HG02943 (cell line): ENCODE data around the gene CNP.
"Not testable (repeated sequence)": the region's sequence is repeated elsewhere in the genome, so short reads cannot be mapped to it uniquely, and the experiment has no call there.

Experiments
- ATAC-seq: cut with Tn5 transposase; IDR thresholded peaks from one replicate; pipeline ENCODE4 v1.9.1; 2021; ENCODE audit warnings: mild to moderate bottlenecking, low read depth, moderate library complexity; ENCODE audit not compliant: unreplicated experiment

CNP gene

GRCh38 chr17:41966463-41967140 is at the start of gene CNP:
Gene CNP (plus strand): TSS chr17:41966795. CDS start chr17:41966885, 90 bp downstream.
- ATAC-seq: peak; percentile 68

GRCh38 chr17:41917192-41917591 is 49.4 kb upstream of the CNP start:
- ATAC-seq: no peak

GRCh38 chr17:41917679-41918313 is 48.8 kb upstream of the CNP start:
- ATAC-seq: peak; percentile 9

- ATAC-seq: peak; percentile 92
Measured at GRCh38 chr17:41918314-41919164, 48.1 kb upstream of the CNP start, which contains the start of gene ACLY. Gene ACLY (minus strand): TSS chr17:41918951. CDS start chr17:41913873, 5,078 bp downstream.

- ATAC-seq: no peak
Measured at GRCh38 chr17:41919165-41919817, 47.3 kb upstream of the CNP start.

GRCh38 chr17:41919840-41920579 is 46.6 kb upstream of the CNP start:
- no peak for ATAC-seq

- ATAC-seq: no peak
Measured at GRCh38 chr17:41920580-41920955, 46.0 kb upstream of the CNP start.

GRCh38 chr17:41925991-41926590 is 40.5 kb upstream of the CNP start:
- no peak for ATAC-seq

- no peak for ATAC-seq
Measured at GRCh38 chr17:41928693-41929251, 37.8 kb upstream of the CNP start.

- peak; percentile 89 for ATAC-seq
Measured at GRCh38 chr17:41930009-41930832, 36.4 kb upstream of the CNP start, which contains the start of gene ODAD4. Gene ODAD4 (plus strand): TSS chr17:41930617. CDS start chr17:41930724, 107 bp downstream.

GRCh38 chr17:41930833-41931156 is 35.8 kb upstream of the CNP start:
- ATAC-seq: not testable (repeated sequence)

GRCh38 chr17:41931715-41932114 is 34.9 kb upstream of the CNP start:
- not testable (repeated sequence) for ATAC-seq

- ATAC-seq: no peak
Measured at GRCh38 chr17:41932816-41933389, 33.7 kb upstream of the CNP start.

- ATAC-seq: no peak
Measured at GRCh38 chr17:41935641-41936040, 31.0 kb upstream of the CNP start.

GRCh38 chr17:41937970-41938954 is 28.3 kb upstream of the CNP start:
- ATAC-seq: no peak

GRCh38 chr17:41939044-41939692 is 27.4 kb upstream of the CNP start:
- ATAC-seq: no peak
